Measurements from ENCODE around the gene TSPAN18. TPM values are rescaled to one million over a fixed set of nuclear protein-coding genes. Genes with fewer than 3 reads are reported as not detected.

TSPAN18 gene
- total RNA-seq, 1 experiment from 2014 or later: 2.8 TPM

DNA sequence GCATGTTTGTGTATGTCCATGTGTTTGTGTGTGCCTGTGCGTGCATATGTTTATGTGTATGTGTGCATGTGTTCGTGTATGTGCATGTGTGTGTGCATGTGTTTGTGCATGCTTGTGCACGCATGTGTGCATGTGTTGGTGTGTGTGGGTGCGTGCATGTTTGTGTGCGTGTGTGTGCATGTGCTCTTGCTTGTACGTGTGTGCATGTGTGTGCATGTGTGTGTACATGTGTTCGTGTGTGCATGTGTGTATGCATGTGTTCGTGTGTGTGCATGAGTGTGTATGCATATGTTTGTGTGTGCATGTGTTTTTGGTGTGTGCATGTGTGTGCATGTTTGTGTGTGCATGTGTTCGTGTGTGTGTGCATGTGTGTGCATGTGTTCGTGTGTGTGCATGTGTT is 63.4 kb downstream of the TSPAN18 start:
- Histone ChIP-seq H3K27me3 (replicated peaks; ENCODE audit: insufficient read depth, low read depth, low read length, poor library complexity) (no peaks in the 10 kb centered on the region), H3K4me3 (ENCODE audit: low read depth, low read length, poor library complexity, severe bottlenecking) (no peak overlapping the region), H3K4me1 (ENCODE audit: insufficient read depth, low read length, poor library complexity, severe bottlenecking) (peaks cover 31% of the 10 kb centered on the region), H3K36me3 (ENCODE audit: insufficient read depth, low read length, poor library complexity, severe bottlenecking) (no peaks in the 10 kb centered on the region), H3K9me3 (ENCODE audit: low read depth, low read length, poor library complexity, severe bottlenecking) (no peaks in the 10 kb centered on the region), H3K27ac (ENCODE audit: low read depth, low read length, poor library complexity, severe bottlenecking) (no peak overlapping the region)
- POLR2A ChIA-PET (ENCODE audit: low non-redundant PET): no interaction called here
- no TSS peak for BruUV-seq (replicated peaks)
- intact Hi-C loops (cut with micrococcal nuclease; ENCODE audit: unreplicated experiment): no loop called here
- CTCF ChIA-PET: no interaction called here
- no peak for DNase-seq (ENCODE audit: low spot score)
- TF ChIP-seq, protein P1, sequence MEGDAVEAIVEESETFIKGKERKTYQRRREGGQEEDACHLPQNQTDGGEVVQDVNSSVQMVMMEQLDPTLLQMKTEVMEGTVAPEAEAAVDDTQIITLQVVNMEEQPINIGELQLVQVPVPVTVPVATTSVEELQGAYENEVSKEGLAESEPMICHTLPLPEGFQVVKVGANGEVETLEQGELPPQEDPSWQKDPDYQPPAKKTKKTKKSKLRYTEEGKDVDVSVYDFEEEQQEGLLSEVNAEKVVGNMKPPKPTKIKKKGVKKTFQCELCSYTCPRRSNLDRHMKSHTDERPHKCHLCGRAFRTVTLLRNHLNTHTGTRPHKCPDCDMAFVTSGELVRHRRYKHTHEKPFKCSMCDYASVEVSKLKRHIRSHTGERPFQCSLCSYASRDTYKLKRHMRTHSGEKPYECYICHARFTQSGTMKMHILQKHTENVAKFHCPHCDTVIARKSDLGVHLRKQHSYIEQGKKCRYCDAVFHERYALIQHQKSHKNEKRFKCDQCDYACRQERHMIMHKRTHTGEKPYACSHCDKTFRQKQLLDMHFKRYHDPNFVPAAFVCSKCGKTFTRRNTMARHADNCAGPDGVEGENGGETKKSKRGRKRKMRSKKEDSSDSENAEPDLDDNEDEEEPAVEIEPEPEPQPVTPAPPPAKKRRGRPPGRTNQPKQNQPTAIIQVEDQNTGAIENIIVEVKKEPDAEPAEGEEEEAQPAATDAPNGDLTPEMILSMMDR (conservative IDR thresholded peaks at IDR 0.05; ENCODE audit: low read depth, low read length): no peak
- no peak for TF ChIP-seq EZH2 (IDR thresholded peaks at IDR 0.05; ENCODE audit: borderline replicate concordance, low read depth, low read length, poor library complexity, severe bottlenecking)

DNA sequence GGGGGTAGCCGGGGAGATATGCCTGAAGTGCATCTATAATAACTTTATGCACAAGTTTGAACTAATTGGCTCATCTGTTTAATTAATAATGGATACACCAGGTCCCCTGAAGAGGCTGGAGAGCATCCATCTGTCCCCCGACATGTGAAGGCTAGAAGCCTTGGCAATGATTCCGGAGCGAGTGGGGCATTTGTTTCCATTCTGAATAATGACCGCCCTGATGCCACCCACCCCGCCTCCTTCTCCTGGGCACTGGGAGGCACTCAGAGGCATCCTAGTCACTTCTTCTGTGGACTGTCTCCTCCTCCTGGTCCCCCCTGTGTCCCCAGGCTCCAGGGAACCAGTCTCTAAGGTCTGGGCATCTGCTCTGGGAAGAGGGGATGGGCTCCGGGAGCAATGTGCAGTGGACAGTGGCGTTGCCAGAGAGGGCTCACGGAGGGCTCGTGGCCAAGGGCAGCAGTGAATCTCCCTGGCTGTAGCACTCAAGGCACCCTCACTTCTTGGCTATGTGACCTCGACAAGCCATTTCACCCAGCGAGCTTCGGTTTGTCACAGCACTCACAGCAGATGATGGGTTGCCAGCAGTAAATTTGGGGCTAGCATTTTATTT is 64.7 kb downstream of the TSPAN18 start:
- CTCF ChIA-PET: no interaction called here
- no peak for DNase-seq (ENCODE audit: low spot score)
- TF ChIP-seq, protein P1 (conservative IDR thresholded peaks at IDR 0.05; ENCODE audit: low read depth, low read length): no peak
- no peak for TF ChIP-seq EZH2 (IDR thresholded peaks at IDR 0.05; ENCODE audit: borderline replicate concordance, low read depth, low read length, poor library complexity, severe bottlenecking)
- intact Hi-C loops (cut with micrococcal nuclease; ENCODE audit: unreplicated experiment): no loop called here
- Histone ChIP-seq H3K4me3 (ENCODE audit: low read depth, low read length, poor library complexity, severe bottlenecking) (no peak overlapping the region), H3K36me3 (ENCODE audit: insufficient read depth, low read length, poor library complexity, severe bottlenecking) (no peaks in the 10 kb centered on the region), H3K27me3 (replicated peaks; ENCODE audit: insufficient read depth, low read depth, low read length, poor library complexity) (no peaks in the 10 kb centered on the region), H3K27ac (ENCODE audit: low read depth, low read length, poor library complexity, severe bottlenecking) (no peak overlapping the region), H3K9me3 (ENCODE audit: low read depth, low read length, poor library complexity, severe bottlenecking) (no peaks in the 10 kb centered on the region), H3K4me1 (ENCODE audit: insufficient read depth, low read length, poor library complexity, severe bottlenecking) (peaks cover 19% of the 10 kb centered on the region)
- POLR2A ChIA-PET (ENCODE audit: low non-redundant PET): no interaction called here
- no TSS peak for BruUV-seq (replicated peaks)

- Histone ChIP-seq H3K27me3 (replicated peaks; ENCODE audit: insufficient read depth, low read depth, low read length, poor library complexity) (no peaks in the 10 kb centered on the region), H3K4me3 (ENCODE audit: low read depth, low read length, poor library complexity, severe bottlenecking) (no peak overlapping the region), H3K9me3 (ENCODE audit: low read depth, low read length, poor library complexity, severe bottlenecking) (no peaks in the 10 kb centered on the region), H3K27ac (ENCODE audit: low read depth, low read length, poor library complexity, severe bottlenecking) (no peak overlapping the region), H3K36me3 (ENCODE audit: insufficient read depth, low read length, poor library complexity, severe bottlenecking) (no peaks in the 10 kb centered on the region), H3K4me1 (ENCODE audit: insufficient read depth, low read length, poor library complexity, severe bottlenecking) (peaks cover 16% of the 10 kb centered on the region)
- no peak for TF ChIP-seq EZH2 (IDR thresholded peaks at IDR 0.05; ENCODE audit: borderline replicate concordance, low read depth, low read length, poor library complexity, severe bottlenecking)
- TF ChIP-seq, protein P1 (conservative IDR thresholded peaks at IDR 0.05; ENCODE audit: low read depth, low read length): no peak
- no TSS peak for BruUV-seq (replicated peaks)
- intact Hi-C loops (cut with micrococcal nuclease; ENCODE audit: unreplicated experiment): no loop called here
- POLR2A ChIA-PET (ENCODE audit: low non-redundant PET): no interaction called here
- no peak for DNase-seq (ENCODE audit: low spot score)
- CTCF ChIA-PET: no interaction called here
Measured at GRCh38 chr11:44792171-44792570, 65.4 kb downstream of the TSPAN18 start.

Data from A673 (cell line).